Body of pancreas (tissue), 4 donors: ENCODE results near the gene MAST4.

Experiments
- CTCF ChIP-seq, 7 experiments: fragments of 450-650 bp in 4 of 7; fragments of 200-600 bp in 3 of 7; sonication (generic) in 3 of 7; IDR thresholded peaks; one replicate each; pipeline ENCODE4 v1.5.1; 2016 to 2019; ENCODE audit warnings: antibody characterized with exemption in 7 of 7
- POLR2A ChIP-seq, 3 donors: fragments of 450-650 bp; IDR thresholded peaks; one replicate each; pipeline ENCODE4 v1.6.1; 2016; ENCODE audit warnings: antibody characterized with exemption in 3 of 3, mild to moderate bottlenecking in 2 of 3

DNA sequence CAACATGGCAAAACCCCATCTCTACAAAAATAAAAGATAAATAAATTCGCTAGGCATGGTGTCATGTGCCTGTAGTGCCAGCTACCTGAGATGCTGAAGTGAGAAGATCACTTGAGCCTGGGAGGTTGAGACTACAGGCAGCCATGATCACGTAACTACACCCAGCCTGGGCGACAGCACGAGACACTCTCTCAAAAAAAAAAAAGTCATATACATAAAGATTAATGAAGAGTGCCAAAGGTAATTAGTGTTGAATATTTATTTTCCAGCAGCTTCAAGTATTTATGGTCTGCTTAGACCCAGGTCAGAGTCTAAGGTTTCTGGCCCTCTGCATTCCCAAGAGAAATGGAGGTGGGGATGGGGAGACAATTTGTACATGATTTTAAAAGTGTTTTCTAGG is 432.7 kb downstream of the MAST4 start:
- TF ChIP-seq POLR2A (IDR thresholded peaks at IDR 0.05), result no peak
- TF ChIP-seq CTCF (IDR thresholded peaks at IDR 0.05), result no peak
